ENCODE measurements around the gene ARHGEF16.

ARHGEF16 gene

GRCh38 chr1:3521426-3521825 lies 67.0 kb downstream of the ARHGEF16 start:
- DNase-seq: no peak

GRCh38 chr1:3522112-3522511 lies 67.6 kb downstream of the ARHGEF16 start:
- no peak for DNase-seq

- no peak for DNase-seq
Observed at GRCh38 chr1:3522564-3523265, 68.2 kb downstream of the ARHGEF16 start.

GRCh38 chr1:3523980-3524379 lies 69.5 kb downstream of the ARHGEF16 start:
- no peak for DNase-seq

- no peak for DNase-seq
Observed at GRCh38 chr1:3524556-3525203, 70.2 kb downstream of the ARHGEF16 start.

GRCh38 chr1:3525551-3526482 lies 71.4 kb downstream of the ARHGEF16 start:
- DNase-seq: no peak

- no peak for DNase-seq
Observed at GRCh38 chr1:3527774-3528173, 73.3 kb downstream of the ARHGEF16 start.

- no peak for DNase-seq
Observed at GRCh38 chr1:3529099-3529729, 74.7 kb downstream of the ARHGEF16 start.

GRCh38 chr1:3530086-3530925 lies 75.8 kb downstream of the ARHGEF16 start:
- no peak for DNase-seq

Data from CD4-positive, alpha-beta T cell treated with Interferon alpha-2 for 1 hour (primary cell).